ENCODE data around the gene FAM83F. TPM values are rescaled to one million over a fixed set of nuclear protein-coding genes. Genes with fewer than 3 reads are reported as not detected.

FAM83F gene
- total and polyA plus RNA-seq, 8 donors: 0.15 to 0.73 (median 0.26) TPM

GRCh38 chr22:39997939-39998726 lies 3.4 kb downstream of the FAM83F start:
- H3K9me3 ChIP-seq: no peaks in the 10 kb centered on the region
- peaks cover 30 to 50% of the 10 kb centered on the region in 2 donors for H3K27me3 ChIP-seq
- H3K4me1 ChIP-seq: peaks cover 0 to 15% of the 10 kb centered on the region in 2 donors
- ATAC-seq (no peak), DNase-seq (peak in 1 of 4 donors; percentile 43)
- no peak overlapping the region for H3K27ac ChIP-seq
- H3K36me3 ChIP-seq: no peaks in the 10 kb centered on the region
- intact Hi-C loops (cut with DNase I): no loop called here
- H3K4me3 ChIP-seq: no peak overlapping the region
- TF ChIP-seq CTCF (IDR thresholded peaks at IDR 0.05): no peak

GRCh38 chr22:39999144-39999757 lies 4.5 kb downstream of the FAM83F start:
- no peak overlapping the region for H3K4me3 ChIP-seq
- intact Hi-C loops (cut with DNase I): no loop called here
- no peaks in the 10 kb centered on the region for H3K36me3 ChIP-seq
- no peak overlapping the region for H3K27ac ChIP-seq
- DNase-seq (no peak), ATAC-seq (no peak)
- H3K27me3 ChIP-seq: peaks cover 19 to 39% of the 10 kb centered on the region in 2 donors
- no peaks in the 10 kb centered on the region for H3K9me3 ChIP-seq
- peaks cover 0 to 10% of the 10 kb centered on the region in 2 donors for H3K4me1 ChIP-seq
- no peak for TF ChIP-seq CTCF (IDR thresholded peaks at IDR 0.05)

- Histone ChIP-seq H3K9me3 (no peaks in the 10 kb centered on the region), H3K36me3 (no peaks in the 10 kb centered on the region), H3K4me3 (no peak overlapping the region), H3K27ac (no peak overlapping the region), H3K4me1 (peaks cover 0 to 4% of the 10 kb centered on the region in 2 donors), H3K27me3 (peaks cover 13 to 30% of the 10 kb centered on the region in 2 donors)
- intact Hi-C loops (cut with DNase I): no loop called here
- DNase-seq: no peak
- TF ChIP-seq CTCF (IDR thresholded peaks at IDR 0.05): no peak
- no peak for ATAC-seq
Measured at GRCh38 chr22:40000171-40000570, 5.4 kb downstream of the FAM83F start.

- Histone ChIP-seq H3K4me1 (no peaks in the 10 kb centered on the region), H3K27ac (no peak overlapping the region), H3K27me3 (peaks cover 3 to 20% of the 10 kb centered on the region in 2 donors), H3K4me3 (no peak overlapping the region), H3K9me3 (no peaks in the 10 kb centered on the region), H3K36me3 (no peaks in the 10 kb centered on the region)
- no peak for TF ChIP-seq CTCF (IDR thresholded peaks at IDR 0.05)
- DNase-seq (no peak), ATAC-seq (no peak)
- intact Hi-C loops (cut with DNase I): no loop called here
Measured at GRCh38 chr22:40001106-40001505, 6.4 kb downstream of the FAM83F start.

- H3K27ac ChIP-seq: no peak overlapping the region
- no peak for TF ChIP-seq CTCF (IDR thresholded peaks at IDR 0.05)
- H3K27me3 ChIP-seq: peaks cover 0 to 12% of the 10 kb centered on the region in 2 donors
- no peaks in the 10 kb centered on the region for H3K9me3 ChIP-seq
- no peaks in the 10 kb centered on the region for H3K36me3 ChIP-seq
- no peak overlapping the region for H3K4me3 ChIP-seq
- no peak for DNase-seq
- intact Hi-C loops (cut with DNase I): no loop called here
- H3K4me1 ChIP-seq: no peaks in the 10 kb centered on the region
- ATAC-seq: no peak
Measured at GRCh38 chr22:40001800-40002577, 7.2 kb downstream of the FAM83F start.
